Endometrium (tissue), 2 donors: ENCODE data around the gene RALGAPB.
"Not testable (repeated sequence)": the region's sequence is repeated elsewhere in the genome, so short reads cannot be mapped to it uniquely, and the experiment has no call there.

Source experiments
- FAIRE-seq: peaks from 2 replicates; lab custom pipeline; 2012; peaks lifted over from hg19 to GRCh38; lab: Jason Lieb, UNC
- donor health status: control.
- donor health status: control.

The RALGAPB gene

GRCh38 chr20:38472513-38473366 lies at the start of gene RALGAPB:
RALGAPB (plus strand) TSS chr20:38472843; CDS start chr20:38488433, 15,590 bp downstream.
- peak; percentile 78 for FAIRE-seq

- FAIRE-seq = no peak
These were observed 49.1 kb upstream of the RALGAPB start for GRCh38 chr20:38423541-38423940.

DNA sequence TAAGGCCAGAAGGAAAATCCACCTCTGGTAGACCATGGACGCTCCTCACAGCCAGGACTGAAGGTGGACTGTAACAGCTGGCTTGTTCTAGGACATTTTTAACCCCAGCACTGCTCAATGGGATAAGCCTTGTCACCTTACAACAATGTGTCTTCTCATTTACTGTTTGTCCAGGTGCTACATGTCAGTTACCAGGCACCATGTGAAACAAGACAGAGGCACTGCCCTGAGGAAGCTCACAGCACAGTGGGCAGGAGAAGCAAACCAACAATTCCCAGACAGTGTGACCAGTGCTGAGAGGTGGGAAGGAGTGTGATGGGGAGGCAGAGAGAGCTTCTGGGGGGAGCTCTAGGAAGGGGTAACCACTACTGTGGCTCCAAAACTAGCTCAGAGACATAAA lies 48.2 kb upstream of the RALGAPB start:
- FAIRE-seq = no peak

DNA sequence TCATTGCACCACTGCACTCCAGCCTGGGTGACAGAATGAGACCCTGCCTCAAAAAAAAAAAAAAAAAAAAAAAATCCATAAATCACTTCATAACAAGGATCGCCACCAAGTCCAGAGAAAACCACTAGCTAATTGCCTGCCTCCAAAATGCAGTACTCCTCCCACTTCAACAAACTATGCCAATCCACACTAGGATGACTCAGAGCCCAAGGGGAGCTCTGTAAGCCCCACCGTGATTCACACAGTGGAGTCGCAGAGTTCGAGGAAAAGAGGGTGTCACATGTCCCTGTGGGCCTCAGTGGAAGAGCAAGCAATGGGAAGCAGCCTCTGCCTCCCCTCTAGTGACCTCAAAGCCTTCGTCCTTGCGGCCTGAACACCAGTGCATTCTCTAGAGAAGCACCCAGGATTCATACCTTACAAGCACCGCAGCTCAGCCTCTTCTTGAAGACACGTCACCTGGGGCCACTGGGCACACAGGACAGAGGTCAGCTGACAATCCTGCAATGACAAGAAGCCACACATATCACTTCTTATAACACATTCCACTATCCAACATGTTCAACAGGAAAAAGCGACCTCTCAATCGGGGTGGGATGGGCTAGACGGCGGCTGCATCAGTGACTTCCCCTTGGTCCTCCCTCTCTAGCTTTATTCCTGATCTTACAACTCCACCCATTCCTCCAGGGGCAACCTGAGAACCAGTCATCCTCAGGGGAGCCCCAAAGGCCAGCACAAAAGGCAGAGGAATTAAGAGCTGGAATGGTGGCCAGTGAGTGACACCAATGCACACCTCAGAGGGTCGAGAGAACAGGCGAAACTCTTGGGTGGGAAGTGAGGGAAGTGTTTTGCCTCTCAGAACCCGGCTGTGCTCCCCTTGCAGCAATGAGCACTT lies 46.4 kb upstream of the RALGAPB start:
- no peak for FAIRE-seq

DNA sequence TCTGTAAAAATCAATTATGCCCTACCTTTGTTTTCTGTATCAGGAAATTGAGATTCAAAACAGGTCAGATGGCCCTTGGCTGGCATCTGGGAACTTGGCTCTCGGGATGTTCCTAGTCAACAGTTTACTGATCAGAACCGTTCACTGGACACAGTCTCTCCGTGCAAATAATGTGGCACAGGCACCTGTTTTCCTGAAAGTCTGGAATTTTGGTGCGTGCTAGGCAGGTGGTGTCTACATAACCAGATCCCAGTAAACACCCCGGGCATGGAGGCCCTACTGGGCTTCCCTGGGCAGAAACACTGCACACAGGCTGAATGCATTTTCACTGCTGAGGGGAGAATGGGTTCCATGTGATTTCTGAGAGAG lies 45.0 kb upstream of the RALGAPB start:
- FAIRE-seq = no peak

GRCh38 chr20:38428800-38429199 lies 43.8 kb upstream of the RALGAPB start:
- no peak for FAIRE-seq

DNA sequence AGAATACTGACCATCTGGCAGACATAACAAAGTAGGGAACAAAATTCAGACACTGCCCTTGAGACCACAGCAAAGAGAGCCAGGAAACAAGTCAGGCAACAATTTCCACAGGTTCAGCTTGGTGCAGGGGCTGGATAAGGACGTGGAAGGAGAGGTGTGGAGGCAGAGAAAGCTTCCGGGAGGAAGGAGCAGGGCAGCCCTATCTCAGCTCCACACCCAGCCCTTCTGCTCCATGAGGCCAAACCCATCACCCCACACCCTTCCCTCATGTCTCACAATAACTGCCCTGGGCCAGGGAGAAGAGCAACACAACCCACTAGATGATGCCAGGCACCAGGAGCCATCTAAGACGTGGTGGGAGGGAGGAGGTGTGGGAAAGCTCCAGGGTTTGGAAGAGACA lies 43.3 kb upstream of the RALGAPB start:
- no peak for FAIRE-seq

DNA sequence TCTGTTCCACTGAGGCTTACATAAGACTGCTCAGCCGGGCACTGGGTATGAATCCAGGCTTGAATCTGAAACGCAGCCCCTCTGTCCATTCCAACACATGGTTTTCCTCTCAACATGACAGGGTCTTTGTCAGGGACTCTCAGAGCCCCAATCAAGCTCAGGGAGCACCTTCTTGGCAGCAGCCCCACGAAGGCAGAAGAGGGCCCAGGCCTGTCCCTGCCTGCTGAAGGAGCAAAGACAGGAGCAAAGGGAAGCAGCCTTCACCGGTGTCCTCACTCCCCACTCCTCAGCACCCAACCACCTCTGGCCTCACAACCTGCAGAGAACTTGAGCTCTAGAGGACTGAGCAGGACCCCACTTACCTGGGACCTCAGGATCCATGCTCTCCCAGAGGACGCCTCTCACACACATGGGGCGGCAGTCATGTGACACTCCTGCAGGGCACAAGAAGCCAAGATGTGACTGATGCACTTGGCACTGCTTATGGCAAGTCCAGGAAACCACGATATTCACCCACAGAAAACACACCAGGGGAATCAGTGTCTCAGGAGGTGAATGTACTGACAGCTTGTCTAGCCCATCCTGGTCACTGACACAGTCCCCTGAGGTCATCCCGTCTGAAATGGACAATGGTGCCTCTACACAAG lies 41.8 kb upstream of the RALGAPB start:
- FAIRE-seq = no peak

DNA sequence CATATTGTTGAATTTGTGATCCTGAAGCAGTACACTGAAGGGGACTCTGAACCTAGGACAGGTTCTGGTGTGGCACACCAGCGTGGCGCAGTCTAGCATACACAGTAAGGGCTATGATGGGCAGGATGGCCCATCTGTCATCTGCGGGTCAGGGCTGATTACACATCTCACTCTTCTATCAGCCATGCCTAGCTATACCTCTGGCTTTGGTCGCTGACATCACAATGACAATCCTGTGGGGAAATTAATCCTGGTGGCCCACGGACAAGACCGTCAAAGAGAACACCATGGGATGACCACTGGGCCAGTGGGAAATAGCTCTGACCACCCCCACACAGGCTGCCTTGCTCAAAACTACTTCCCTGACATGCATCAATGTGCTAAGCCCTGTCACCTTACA lies 40.4 kb upstream of the RALGAPB start:
- FAIRE-seq = no peak

DNA sequence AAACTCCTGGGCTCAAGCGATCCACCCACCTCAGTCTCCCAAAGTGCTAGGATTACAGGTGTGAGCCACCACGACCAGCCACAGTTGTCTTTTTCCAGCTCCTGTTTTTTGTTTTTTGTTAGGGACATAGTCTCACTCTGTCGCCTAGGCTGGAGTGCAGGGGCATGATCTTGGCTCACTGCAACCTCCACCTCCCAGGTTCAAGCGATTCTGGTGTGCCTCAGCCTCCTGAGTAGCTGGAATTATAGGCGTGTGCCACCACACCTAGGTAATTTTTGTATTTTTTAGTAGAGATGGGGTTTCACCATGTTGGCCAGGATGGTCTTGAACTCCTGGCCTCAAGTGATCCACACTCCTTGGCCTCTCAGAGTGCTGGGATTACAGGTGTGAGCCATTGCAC lies 39.8 kb upstream of the RALGAPB start:
- FAIRE-seq = not testable (repeated sequence)

- no peak for FAIRE-seq
These were observed 39.2 kb upstream of the RALGAPB start for GRCh38 chr20:38433304-38433972.

GRCh38 chr20:38434301-38434741 lies 38.3 kb upstream of the RALGAPB start:
- no peak for FAIRE-seq

DNA sequence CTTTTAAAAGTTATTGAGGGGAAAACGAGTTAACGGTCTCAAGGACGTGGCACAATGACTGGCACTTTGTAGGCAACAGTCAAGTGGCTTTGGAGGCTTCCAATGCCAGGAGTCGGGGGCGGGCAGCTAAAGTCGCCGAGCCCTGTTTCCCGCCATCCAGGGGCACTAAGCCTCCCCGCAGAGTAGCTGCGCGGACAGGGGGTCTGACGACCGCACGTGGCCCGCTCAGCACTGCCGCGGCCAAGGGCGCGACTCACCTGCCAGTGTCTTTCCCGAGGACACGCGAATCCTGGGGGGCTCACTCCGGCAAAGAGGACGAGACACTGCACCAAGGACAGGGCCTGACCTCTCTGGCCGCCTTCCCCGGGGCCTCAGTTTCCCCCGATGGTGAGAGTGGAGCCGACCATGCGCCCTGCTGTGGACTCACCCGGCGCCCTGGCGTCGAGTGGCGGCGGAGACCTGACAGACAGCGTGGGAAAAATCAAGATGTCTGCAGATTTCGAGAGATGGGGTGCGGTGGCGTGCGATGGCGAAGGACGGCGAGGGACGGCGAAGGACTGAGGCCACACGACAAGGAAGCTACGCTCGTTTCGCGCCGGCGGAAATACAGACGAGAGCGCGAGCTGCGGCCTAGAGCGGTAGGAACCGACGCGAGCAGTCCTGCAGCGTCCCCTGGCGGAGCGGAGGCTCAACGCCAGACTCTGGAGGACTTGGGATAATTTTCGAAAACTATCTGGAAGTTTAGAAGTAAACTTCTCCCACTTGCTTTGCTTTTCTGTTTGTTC lies 37.7 kb upstream of the RALGAPB start, which contains the start of gene SNHG17:
TSS of gene SNHG17 (minus strand) at position 559 of the 785 bp plus-strand sequence.
- FAIRE-seq = no peak

DNA sequence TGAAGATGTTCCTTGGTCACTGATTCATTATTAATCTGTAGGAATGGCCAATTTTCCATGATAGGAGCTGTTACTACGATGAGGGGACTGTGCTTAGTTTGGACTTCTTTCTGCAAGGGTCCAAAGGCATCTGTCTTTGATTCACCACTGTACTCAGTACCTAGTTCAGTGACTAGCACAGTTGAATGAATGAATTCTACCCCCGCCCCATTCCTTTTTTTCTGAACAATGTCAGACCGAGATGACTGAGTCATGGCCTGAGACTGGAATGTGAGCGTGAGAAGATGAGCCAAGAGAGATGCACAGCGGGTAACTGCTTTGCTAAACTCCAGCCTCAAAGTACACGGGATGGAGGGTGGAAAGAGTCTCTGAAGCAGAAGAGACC lies 37.1 kb upstream of the RALGAPB start:
- FAIRE-seq = no peak

- FAIRE-seq = no peak
These were observed 34.8 kb upstream of the RALGAPB start for GRCh38 chr20:38437796-38438195.

DNA sequence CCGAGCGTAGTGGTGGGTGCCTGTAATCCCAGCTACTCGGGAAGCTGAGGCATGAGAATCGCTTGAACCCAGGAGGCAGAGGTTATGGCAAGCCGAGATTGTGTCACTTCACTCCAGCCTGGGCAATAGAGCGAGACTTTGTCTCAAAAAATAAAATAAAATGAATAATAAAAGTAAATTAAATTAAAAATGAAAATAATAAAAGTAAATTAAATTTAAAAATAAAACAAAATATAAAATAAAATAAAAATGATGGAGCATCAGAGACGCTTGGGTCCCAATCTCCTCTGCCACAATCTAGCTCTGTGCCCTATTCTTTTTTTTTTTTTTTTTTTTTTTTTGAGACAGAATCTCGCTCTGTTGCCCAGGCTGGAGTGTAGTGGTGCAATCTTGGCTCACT lies 31.5 kb upstream of the RALGAPB start:
- FAIRE-seq = not testable (repeated sequence)

- FAIRE-seq = no peak
These were observed 30.7 kb upstream of the RALGAPB start for GRCh38 chr20:38441916-38442315.

GRCh38 chr20:38445381-38445796 lies 27.3 kb upstream of the RALGAPB start:
- FAIRE-seq = no peak

- FAIRE-seq = no peak
These were observed 26.7 kb upstream of the RALGAPB start for GRCh38 chr20:38445901-38446425.

- no peak for FAIRE-seq
These were observed 26.0 kb upstream of the RALGAPB start for GRCh38 chr20:38446441-38447209.
